Activated CD8-positive, alpha-beta T cell treated with anti-CD3 and anti-CD28 coated beads for 36 hours (primary cell): ENCODE measurements around the gene ZFP2. TPM values are rescaled to one million over a fixed set of nuclear protein-coding genes. Genes with fewer than 3 reads are reported as not detected.
A peak's percentile ranks its signal among the peaks of the same experiment; 100 is the strongest.

ENCODE experiments used
- ATAC-seq: fragments of 200-7000 bp; cut with Tn5 transposase; one replicate; pipeline ENCODE4 v1.10.0; 2021; ENCODE audit warnings: mild to moderate bottlenecking, moderate library complexity
- CTCF ChIA-PET: fragments of 350-600 bp; sonication (Branson Sonifier 250); formaldehyde crosslinking; loops from one replicate; lab custom pipeline; 2021; ENCODE audit warnings: antibody characterized with exemption; lab: Charles Lee
- POLR2A ChIA-PET: fragments of 350-600 bp; sonication (Branson Sonifier 250); formaldehyde crosslinking; loops from one replicate; lab custom pipeline; 2021; ENCODE audit warnings: antibody characterized with exemption; lab: Charles Lee
- DNase-seq: peaks from one replicate; pipeline ENCODE4 v3.0.0-alpha.2; 2020
- H3K27ac Mint-ChIP-seq: one replicate; pipeline ENCODE4 v1.8.0; 2021; ENCODE audit warnings: mild to moderate bottlenecking, mixed read lengths
- H3K27me3 Mint-ChIP-seq: one replicate; pipeline ENCODE4 v1.8.0; 2021; ENCODE audit warnings: mixed read lengths
- H3K36me3 Mint-ChIP-seq: one replicate; pipeline ENCODE4 v1.8.0; 2021; ENCODE audit warnings: low read depth, mixed read lengths
- H3K4me1 Mint-ChIP-seq: one replicate; pipeline ENCODE4 v1.8.0; 2021; ENCODE audit warnings: low read depth, mixed read lengths
- H3K4me3 Mint-ChIP-seq: one replicate; pipeline ENCODE4 v1.8.0; 2021; ENCODE audit warnings: mild to moderate bottlenecking, moderate library complexity, mixed read lengths
- H3K9me3 Mint-ChIP-seq: one replicate; pipeline ENCODE4 v1.8.0; 2021; ENCODE audit warnings: mixed read lengths
- CTCF ChIP-seq: fragments of 200-600 bp; IDR thresholded peaks from one replicate; pipeline ENCODE4 v1.8.0; 2022; ENCODE audit warnings: antibody characterized with exemption, mild to moderate bottlenecking
- intact Hi-C: fragments of 100-400 bp; cut with micrococcal nuclease; formaldehyde crosslinking; loops from one replicate; pipeline ENCODE4 v1.10.0; 2022
- total RNA-seq, 2 experiments: library from RNA; stranded (reverse); gene quantifications; one replicate each; pipeline ENCODE4 v1.2.3, GENCODE V29; 2021

Gene ZFP2
- under 1 TPM; 0.36 to 0.69 TPM for total RNA-seq

GRCh38 chr5:178895615-178896571 lies at the start of gene ZFP2:
Gene ZFP2 (plus strand): TSS chr5:178895913. CDS start chr5:178931314, 35,401 bp downstream.
- peak within 1 kb of the TSS; percentile 60 for H3K4me3 Mint-ChIP-seq
- intact Hi-C loops = no loop called here
- ChIA-PET CTCF (interaction anchor here (1.2 kb wide), 1 partner anchor 598 kb away, joined by 3 read pairs; no protein-coding TSS in a partner anchor), POLR2A (interaction anchor here (0.6 kb wide), 1 partner anchor 10 kb away, joined by 3 read pairs; no protein-coding TSS in a partner anchor)
- no peaks in the 10 kb centered on the region for H3K27me3 Mint-ChIP-seq
- peak; percentile 42 for DNase-seq
- ATAC-seq = peak; percentile 87
- peaks cover 24% of the 10 kb centered on the region for H3K36me3 Mint-ChIP-seq
- no peak within 1 kb of the TSS for H3K27ac Mint-ChIP-seq
- no peak for TF ChIP-seq CTCF
- peaks cover 4% of the 10 kb centered on the region for H3K4me1 Mint-ChIP-seq
- H3K9me3 Mint-ChIP-seq = peaks cover 14% of the 10 kb centered on the region

- ATAC-seq (no peak), DNase-seq (no peak)
- Mint-ChIP-seq H3K4me1 (no peaks in the 10 kb centered on the region), H3K27me3 (peaks cover 14% of the 10 kb centered on the region), H3K27ac (no peak overlapping the region), H3K4me3 (no peak overlapping the region), H3K36me3 (no peaks in the 10 kb centered on the region), H3K9me3 (no peaks in the 10 kb centered on the region)
- no peak for TF ChIP-seq CTCF
- POLR2A ChIA-PET = interaction anchor here (0.6 kb wide), 1 partner anchor 241 kb away, joined by 3 read pairs; no protein-coding TSS in a partner anchor
- intact Hi-C loops = no loop called here
- CTCF ChIA-PET = no interaction called here
Observed at GRCh38 chr5:178849316-178849715, 46.4 kb upstream of the ZFP2 start.

- H3K4me1 Mint-ChIP-seq = no peaks in the 10 kb centered on the region
- DNase-seq (no peak), ATAC-seq (no peak)
- no peaks in the 10 kb centered on the region for H3K36me3 Mint-ChIP-seq
- ChIA-PET POLR2A (no interaction called here), CTCF (no interaction called here)
- no peak overlapping the region for H3K4me3 Mint-ChIP-seq
- TF ChIP-seq CTCF = no peak
- no peak overlapping the region for H3K27ac Mint-ChIP-seq
- no peaks in the 10 kb centered on the region for H3K9me3 Mint-ChIP-seq
- intact Hi-C loops = no loop called here
- peaks cover 14% of the 10 kb centered on the region for H3K27me3 Mint-ChIP-seq
Observed at GRCh38 chr5:178851951-178852350, 43.8 kb upstream of the ZFP2 start.

DNA sequence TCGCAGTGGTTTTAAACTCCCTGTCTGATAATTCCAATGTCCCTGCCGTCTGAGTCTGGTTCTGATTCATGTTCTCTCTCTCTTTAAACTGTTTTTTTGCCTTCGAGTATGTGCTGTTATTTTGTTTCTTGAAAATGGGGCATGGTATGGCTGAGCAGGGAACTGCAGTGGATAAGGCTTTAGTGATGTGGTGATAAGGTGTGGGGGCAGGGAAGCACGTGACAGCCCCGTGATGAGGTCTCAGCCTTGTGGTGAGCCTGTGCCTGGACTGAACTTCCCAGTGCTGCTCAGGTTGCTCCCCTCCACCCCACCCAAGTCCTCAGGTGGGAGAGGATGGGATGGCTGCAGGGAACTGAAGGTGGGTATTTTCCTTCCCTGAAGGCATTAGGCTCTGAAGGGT lies 41.4 kb upstream of the ZFP2 start:
- no peaks in the 10 kb centered on the region for H3K36me3 Mint-ChIP-seq
- intact Hi-C loops = no loop called here
- DNase-seq = no peak
- CTCF ChIA-PET = no interaction called here
- H3K27ac Mint-ChIP-seq = no peak overlapping the region
- no peak for TF ChIP-seq CTCF
- ATAC-seq = no peak
- H3K4me1 Mint-ChIP-seq = peaks cover 5% of the 10 kb centered on the region
- no peak overlapping the region for H3K4me3 Mint-ChIP-seq
- no peaks in the 10 kb centered on the region for H3K9me3 Mint-ChIP-seq
- peaks cover 8% of the 10 kb centered on the region for H3K27me3 Mint-ChIP-seq
- POLR2A ChIA-PET = no interaction called here
